GM19193 (cell line): Measurements from ENCODE around the gene MYCL.

Source experiments
- POLR2A ChIP-seq: IDR thresholded peaks from 4 replicates; pipeline ENCODE4 v1.6.1; 2011; ENCODE audit not compliant: insufficient read depth, insufficient read length; ENCODE audit errors: extremely low read depth

Gene MYCL

GRCh38 chr1:39899611-39900538 is 1.8 kb downstream of the MYCL start:
- no peak for TF ChIP-seq POLR2A

DNA sequence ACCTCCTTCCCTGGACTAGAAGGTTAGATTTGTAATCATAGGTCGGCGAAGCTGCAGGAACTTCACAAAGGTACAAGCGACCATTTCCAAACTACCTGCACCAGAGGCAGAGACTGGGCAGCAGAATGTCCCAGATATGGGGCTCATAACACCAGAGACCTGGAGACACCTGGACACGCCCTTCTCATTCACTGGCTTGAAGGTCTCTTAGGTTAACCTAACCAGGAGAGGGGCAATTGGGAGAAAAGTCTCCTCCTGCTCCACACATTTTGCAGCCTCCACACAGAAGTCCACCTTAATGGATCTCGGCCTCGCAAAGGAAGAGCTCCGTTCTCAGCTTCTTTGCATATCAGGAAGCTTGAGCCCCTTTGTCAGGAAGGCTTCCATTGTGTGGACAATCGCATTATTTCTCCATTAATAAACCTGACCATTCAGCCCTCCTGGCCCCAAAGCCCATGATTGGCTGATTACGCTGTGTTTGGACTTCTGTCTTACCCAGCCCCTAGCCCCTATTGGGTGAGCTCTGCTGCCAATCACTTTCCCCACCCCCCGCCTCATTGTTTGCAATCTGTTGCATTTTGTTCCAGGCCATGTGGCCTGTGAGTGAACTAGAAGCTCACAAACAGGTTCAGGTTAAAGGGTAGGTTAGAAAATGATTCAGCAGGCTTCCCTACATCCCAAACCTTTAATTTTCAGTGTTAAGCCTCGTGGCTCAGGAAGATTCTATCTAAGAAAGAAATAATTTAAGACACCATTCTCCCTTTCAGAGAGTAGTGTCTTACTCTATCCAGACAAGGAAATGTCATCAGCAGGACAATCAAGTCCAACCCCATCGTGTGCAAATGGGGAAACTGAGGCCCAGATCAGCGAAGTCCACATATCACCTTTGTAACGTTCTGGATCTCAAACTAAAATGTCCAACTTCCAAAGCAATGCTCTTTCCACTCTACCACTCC is 2.8 kb downstream of the MYCL start:
- no peak for TF ChIP-seq POLR2A

GRCh38 chr1:39898191-39898590 is 3.5 kb downstream of the MYCL start:
- TF ChIP-seq POLR2A = no peak

DNA sequence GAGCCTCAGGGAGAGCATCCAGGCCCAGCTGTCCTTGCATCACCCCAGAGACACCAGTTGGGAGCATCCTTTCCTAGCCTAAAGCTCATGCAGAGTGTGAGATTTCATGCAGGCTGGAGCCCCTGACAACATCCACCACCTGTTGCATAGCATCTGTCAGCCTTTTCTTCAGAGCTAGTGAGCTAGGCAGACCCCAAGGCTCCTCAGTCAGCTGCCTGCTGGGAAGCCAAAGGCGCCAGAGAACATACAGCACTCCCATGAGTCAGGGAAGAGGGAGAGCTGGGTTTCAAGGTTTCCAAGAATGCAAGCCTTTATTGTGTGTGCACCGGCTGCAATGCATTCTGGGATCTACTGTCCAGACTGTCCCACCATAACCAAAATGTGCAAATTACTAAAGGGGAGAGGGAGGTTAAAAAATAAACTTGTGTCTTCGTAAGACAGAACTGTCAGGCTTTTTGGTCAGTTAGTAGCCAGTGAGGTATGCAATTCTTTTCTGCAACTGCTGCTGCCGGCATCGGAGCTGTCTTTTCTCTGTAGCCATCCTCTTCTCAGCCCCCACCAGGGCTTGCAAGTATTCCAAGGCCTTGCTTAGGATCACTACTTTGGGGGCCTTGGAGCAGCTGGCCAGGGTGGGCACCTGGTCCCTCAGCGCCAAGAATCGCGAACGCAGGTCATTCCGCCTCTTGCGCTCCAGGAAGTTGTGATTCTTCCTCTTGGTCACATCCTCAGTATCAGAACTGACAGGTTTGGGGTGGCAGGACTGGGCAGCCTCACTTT is 4.6 kb downstream of the MYCL start:
- TF ChIP-seq POLR2A = no peak

DNA sequence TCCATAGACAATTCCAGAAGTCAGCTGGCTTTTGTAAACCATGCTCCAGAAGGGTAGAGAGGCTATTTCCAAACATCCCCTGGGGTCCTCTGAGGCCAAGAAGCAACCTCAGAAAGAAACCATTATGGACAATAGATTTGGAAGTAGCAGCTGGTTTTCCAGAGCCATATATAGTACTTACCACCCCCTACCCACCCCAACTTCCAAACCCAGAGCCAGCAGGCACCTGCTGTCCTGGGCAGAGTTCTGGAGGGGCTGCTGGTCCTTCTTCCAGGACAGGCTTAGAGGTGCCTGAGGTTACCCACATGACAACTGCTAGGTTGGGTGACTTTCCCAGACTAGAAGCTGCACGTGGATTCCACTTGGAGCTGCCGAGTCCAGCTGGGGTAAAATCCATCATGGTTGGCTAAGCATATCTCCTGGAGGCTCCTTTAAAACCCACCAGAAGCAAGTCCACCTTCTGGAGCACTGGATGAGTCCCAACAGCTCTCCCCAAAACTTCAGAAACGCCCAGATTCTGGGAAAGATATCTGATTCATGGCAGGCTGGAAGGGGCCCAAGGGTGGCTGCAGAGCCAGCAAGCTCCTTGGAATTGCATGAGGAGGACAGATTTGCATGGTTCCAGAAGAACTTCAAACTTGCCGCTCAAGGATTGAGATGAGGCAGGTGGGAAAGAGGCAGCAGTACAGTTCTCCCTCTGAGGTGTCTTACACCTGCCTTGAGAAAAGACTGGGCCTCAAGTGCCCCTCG is 5.8 kb downstream of the MYCL start:
- TF ChIP-seq POLR2A = no peak

- no peak for TF ChIP-seq POLR2A
Measured at GRCh38 chr1:39894884-39895495, 6.7 kb downstream of the MYCL start.

DNA sequence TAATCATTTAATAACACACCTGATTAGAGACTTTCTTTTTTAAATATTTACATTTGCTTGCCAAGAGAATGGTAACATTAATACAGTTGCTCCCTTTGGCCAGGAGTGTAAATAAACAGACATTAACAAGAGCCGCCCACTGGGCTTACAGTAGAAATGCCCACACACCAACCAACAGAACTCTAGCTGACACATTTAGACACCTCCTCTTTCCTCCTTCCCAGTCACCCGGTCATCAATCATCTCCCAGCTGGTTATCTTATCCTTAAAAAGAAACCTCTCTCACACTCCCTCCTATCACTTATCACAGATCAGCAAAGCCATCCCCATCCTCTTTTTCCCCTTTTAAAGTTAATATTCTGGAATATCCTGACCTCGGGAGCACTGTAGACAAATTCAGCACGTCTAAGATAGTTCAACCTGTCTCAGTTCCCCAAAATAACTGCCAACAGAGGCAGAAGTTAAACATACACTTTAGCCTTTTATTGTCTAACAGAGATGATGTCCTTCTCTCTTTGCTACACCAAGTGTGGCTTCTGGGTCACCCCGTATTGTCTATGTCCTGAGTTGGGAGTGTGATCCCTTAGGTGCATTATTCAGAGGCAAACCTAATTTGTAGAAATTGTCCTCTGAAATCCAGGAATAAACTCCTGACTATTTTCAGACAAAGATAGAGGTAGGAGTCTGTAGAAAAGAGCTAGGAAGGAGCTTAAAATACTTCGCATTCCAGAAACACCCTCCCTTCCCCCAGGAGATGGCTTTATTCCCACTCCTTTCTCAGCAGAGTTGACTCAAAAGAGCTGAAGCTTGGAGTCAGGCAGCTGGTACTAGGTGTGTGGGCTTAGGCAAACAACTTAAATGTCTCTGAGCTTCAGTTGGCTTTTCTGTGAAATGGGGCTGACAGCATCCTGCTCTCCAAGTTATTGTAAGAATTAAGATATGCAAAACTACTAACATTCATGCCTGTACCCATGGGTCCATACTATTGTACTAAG is 8.8 kb downstream of the MYCL start:
- no peak for TF ChIP-seq POLR2A

GRCh38 chr1:39890880-39891279 is 10.8 kb downstream of the MYCL start:
- TF ChIP-seq POLR2A = no peak

- no peak for TF ChIP-seq POLR2A
Measured at GRCh38 chr1:39890273-39890672, 11.4 kb downstream of the MYCL start.

DNA sequence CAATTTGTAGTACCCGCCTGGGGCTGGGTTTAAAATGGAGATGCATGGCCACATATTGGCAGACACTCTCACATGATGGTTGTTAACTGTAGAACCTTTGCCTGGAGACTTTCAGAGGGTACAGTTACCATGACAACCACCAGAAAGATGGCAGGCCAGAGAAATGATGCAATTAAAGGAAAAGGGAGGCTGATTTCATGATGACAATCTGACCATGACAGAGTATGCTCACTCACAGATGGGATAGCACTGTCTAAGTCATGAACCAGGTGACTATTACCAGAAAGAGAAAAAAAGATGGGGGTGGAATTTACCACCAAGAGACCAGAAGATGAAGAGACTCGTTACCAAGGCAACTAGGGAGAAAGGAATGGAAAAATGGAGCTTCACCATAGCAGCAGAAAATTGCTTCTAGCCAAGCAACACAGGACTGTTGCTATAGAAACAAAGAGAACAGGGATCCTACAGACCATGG is 14.9 kb downstream of the MYCL start:
- TF ChIP-seq POLR2A = no peak

DNA sequence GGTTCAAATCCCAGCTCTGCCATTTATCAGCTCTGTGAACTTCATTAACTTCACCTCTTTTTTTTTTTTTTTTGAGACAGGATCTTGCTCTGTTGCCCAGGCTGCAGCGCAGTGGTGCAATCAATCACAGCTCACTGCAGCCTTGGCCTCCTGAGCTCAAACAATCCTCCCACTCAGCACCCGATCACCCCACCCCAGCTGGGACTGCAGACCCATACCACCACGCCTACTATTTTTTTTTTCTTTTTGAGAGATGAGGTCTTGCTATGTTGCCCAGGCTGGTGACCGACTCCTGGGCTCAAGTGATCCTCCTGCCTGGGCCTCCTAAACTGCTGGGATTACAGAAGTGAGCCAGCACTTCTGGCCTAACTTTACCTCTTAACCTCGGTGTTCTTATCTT is 16.2 kb downstream of the MYCL start:
- TF ChIP-seq POLR2A = no peak

DNA sequence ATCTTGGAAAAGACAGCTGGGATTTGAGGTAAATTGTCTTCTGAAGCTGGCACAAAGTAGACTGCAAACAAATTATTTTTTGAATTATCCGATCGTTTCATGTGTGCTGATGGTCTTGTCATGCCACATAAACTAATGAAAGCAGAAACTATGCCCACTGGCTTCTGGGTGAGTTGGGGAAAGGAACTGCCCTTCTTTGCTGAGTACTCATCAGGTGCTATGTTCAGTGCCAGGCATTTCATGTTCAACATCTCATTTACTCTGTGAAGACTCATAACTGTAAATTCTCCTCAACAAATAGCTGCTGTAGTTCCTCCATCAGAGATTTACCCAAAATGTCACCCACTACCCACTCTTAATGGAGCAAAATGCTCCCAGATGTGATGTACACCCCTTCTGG is 19.6 kb downstream of the MYCL start:
- no peak for TF ChIP-seq POLR2A
